GM19099 (cell line): ENCODE data around the gene SLC51B.

Experiments used
- POLR2A ChIP-seq: IDR thresholded peaks from 3 replicates; pipeline ENCODE4 v1.6.1; 2011; ENCODE audit warnings: low read depth; ENCODE audit not compliant: insufficient read length; ENCODE audit errors: extremely low read depth

The SLC51B gene

GRCh38 chr15:65084500-65085206 lies 39.5 kb downstream of the SLC51B start:
- TF ChIP-seq POLR2A, result no peak

- TF ChIP-seq POLR2A, result no peak
Observed at GRCh38 chr15:65085207-65085753, 40.1 kb downstream of the SLC51B start.

- no peak for TF ChIP-seq POLR2A
Observed at GRCh38 chr15:65085990-65086679, 40.9 kb downstream of the SLC51B start.

GRCh38 chr15:65086680-65087111 lies 41.5 kb downstream of the SLC51B start:
- TF ChIP-seq POLR2A, result no peak

GRCh38 chr15:65087411-65087810 lies 42.2 kb downstream of the SLC51B start:
- TF ChIP-seq POLR2A, result no peak

- TF ChIP-seq POLR2A, result no peak
Observed at GRCh38 chr15:65087873-65088642, 42.9 kb downstream of the SLC51B start.

- no peak for TF ChIP-seq POLR2A
Observed at GRCh38 chr15:65088643-65089021, 43.4 kb downstream of the SLC51B start.

GRCh38 chr15:65089206-65089824 lies 44.1 kb downstream of the SLC51B start:
- TF ChIP-seq POLR2A, result no peak

- no peak for TF ChIP-seq POLR2A
Observed at GRCh38 chr15:65091946-65092770, 47.0 kb downstream of the SLC51B start.

- no peak for TF ChIP-seq POLR2A
Observed at GRCh38 chr15:65092911-65093792, 48.0 kb downstream of the SLC51B start.

- TF ChIP-seq POLR2A, result no peak
Observed at GRCh38 chr15:65094294-65094995, 49.3 kb downstream of the SLC51B start.

- TF ChIP-seq POLR2A, result no peak
Observed at GRCh38 chr15:65095011-65095746, 50.0 kb downstream of the SLC51B start.
